OCI-LY1 (cell line): Measurements from ENCODE around the gene YPEL2.

Experiments used
- H2AFZ ChIP-seq: fragments of 200-600 bp; sonication (generic), shearing (Covaris generic); 2 replicates; pipeline ENCODE4 v1.6.0; 2014; ENCODE audit warnings: antibody characterized with exemption, mild to moderate bottlenecking, low read length
- H3F3A ChIP-seq: fragments of 200-600 bp; sonication (generic), shearing (Covaris generic); 2 replicates; pipeline ENCODE4 v1.6.0; 2014; ENCODE audit warnings: mild to moderate bottlenecking, antibody characterized with exemption, low read length, moderate library complexity; ENCODE audit not compliant: insufficient read depth
- H3K27ac ChIP-seq: fragments of 200-600 bp; sonication (generic); 2 replicates; pipeline ENCODE4 v1.5.1; 2014; ENCODE audit warnings: low read length, mixed run types, mild to moderate bottlenecking, low read depth; ENCODE audit not compliant: poor library complexity, severe bottlenecking
- H3K27me3 ChIP-seq: fragments of 200-600 bp; sonication (generic); 2 replicates; pipeline ENCODE4 v1.6.0; 2014; ENCODE audit warnings: antibody characterized with exemption, mild to moderate bottlenecking, low read length, moderate library complexity; ENCODE audit not compliant: insufficient read depth
- H3K36me3 ChIP-seq: fragments of 200-600 bp; sonication (generic); 2 replicates; pipeline ENCODE4 v1.6.1; 2014; ENCODE audit warnings: mild to moderate bottlenecking, antibody characterized with exemption, low read length, moderate library complexity, mixed read lengths; ENCODE audit not compliant: insufficient read depth
- H3K4me1 ChIP-seq: fragments of 200-600 bp; sonication (generic); 2 replicates; pipeline ENCODE4 v1.5.1; 2014; ENCODE audit warnings: mild to moderate bottlenecking, low read length, moderate library complexity; ENCODE audit not compliant: insufficient read depth, severe bottlenecking
- H3K4me2 ChIP-seq: fragments of 200-600 bp; sonication (generic), shearing (Covaris generic); 2 replicates; pipeline ENCODE4 v1.6.1; 2014; ENCODE audit warnings: low read length
- H3K4me3 ChIP-seq: fragments of 200-600 bp; sonication (generic); 2 replicates; pipeline ENCODE4 v1.5.1; 2014; ENCODE audit warnings: low read length, low read depth, mild to moderate bottlenecking, mixed read lengths; ENCODE audit not compliant: poor library complexity, severe bottlenecking
- H3K79me2 ChIP-seq: fragments of 200-600 bp; shearing (Covaris generic); 2 replicates; pipeline ENCODE4 v1.6.1; 2016; ENCODE audit warnings: mixed run types, low read length, mixed read lengths; ENCODE audit not compliant: insufficient read depth
- H3K9ac ChIP-seq: fragments of 200-600 bp; sonication (generic), shearing (Covaris generic); 2 replicates; pipeline ENCODE4 v1.6.1; 2014; ENCODE audit warnings: mild to moderate bottlenecking, low read length, mixed read lengths
- H3K9me2 ChIP-seq: fragments of 200-600 bp; sonication (generic), shearing (Covaris generic); 2 replicates; pipeline ENCODE4 v1.6.1; 2014; ENCODE audit warnings: low read depth, mild to moderate bottlenecking, low read length, mixed read lengths
- H3K9me3 ChIP-seq: fragments of 200-600 bp; shearing (Covaris generic); 2 replicates; pipeline ENCODE4 v1.6.1; 2014; ENCODE audit warnings: low read length, mixed read lengths
- H4K20me1 ChIP-seq: fragments of 200-600 bp; sonication (generic), shearing (Covaris generic); 2 replicates; pipeline ENCODE4 v1.6.0; 2016; ENCODE audit warnings: mild to moderate bottlenecking, low read length; ENCODE audit not compliant: insufficient read depth
- EZH2 ChIP-seq: fragments of 200-600 bp; sonication (generic), shearing (Covaris generic); IDR thresholded peaks from 2 replicates; pipeline ENCODE4 v1.8.0; 2017; ENCODE audit warnings: borderline replicate concordance, mixed run types, mild to moderate bottlenecking, antibody characterized with exemption, low read length, moderate library complexity, mixed read lengths
- TF ChIP-seq, protein P1 (sequence below): fragments of 200-600 bp; sonication (generic), shearing (Covaris generic); IDR thresholded peaks from 2 replicates; pipeline ENCODE4 v1.5.1; 2017; ENCODE audit warnings: mild to moderate bottlenecking, antibody characterized with exemption, low read length, moderate library complexity, mixed read lengths

Gene YPEL2

DNA sequence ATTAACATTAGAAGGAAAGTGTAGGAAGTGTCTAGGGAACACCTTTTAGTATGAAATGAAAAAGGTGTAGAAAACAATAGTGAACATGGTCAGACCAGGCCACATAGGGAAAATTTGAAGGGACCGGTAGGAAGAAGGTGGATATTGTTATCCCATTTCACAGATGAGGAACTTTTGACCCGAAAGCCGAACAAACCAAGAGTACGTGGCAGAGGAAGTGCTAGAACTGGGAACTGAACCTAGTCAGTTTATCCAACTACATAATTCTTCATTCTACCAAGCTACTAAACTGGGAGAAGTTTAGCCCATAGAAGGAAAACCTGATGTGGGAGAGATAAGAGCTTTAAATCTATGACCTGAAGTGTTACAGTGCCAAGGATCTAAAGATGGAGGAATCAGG is 43.2 kb downstream of the YPEL2 start:
- Histone ChIP-seq H2AFZ (no peak overlapping the region), H3K4me1 (peaks cover 8% of the 10 kb centered on the region), H3K36me3 (no peaks in the 10 kb centered on the region), H3F3A (no peaks in the 10 kb centered on the region), H3K9ac (no peak overlapping the region), H3K9me3 (no peaks in the 10 kb centered on the region), H3K27ac (no peak overlapping the region), H3K79me2 (no peaks in the 10 kb centered on the region), H4K20me1 (no peaks in the 10 kb centered on the region), H3K4me3 (no peak overlapping the region), H3K9me2 (no peaks in the 10 kb centered on the region), H3K27me3 (no peaks in the 10 kb centered on the region), H3K4me2 (no peak overlapping the region)
- TF ChIP-seq, protein P1, sequence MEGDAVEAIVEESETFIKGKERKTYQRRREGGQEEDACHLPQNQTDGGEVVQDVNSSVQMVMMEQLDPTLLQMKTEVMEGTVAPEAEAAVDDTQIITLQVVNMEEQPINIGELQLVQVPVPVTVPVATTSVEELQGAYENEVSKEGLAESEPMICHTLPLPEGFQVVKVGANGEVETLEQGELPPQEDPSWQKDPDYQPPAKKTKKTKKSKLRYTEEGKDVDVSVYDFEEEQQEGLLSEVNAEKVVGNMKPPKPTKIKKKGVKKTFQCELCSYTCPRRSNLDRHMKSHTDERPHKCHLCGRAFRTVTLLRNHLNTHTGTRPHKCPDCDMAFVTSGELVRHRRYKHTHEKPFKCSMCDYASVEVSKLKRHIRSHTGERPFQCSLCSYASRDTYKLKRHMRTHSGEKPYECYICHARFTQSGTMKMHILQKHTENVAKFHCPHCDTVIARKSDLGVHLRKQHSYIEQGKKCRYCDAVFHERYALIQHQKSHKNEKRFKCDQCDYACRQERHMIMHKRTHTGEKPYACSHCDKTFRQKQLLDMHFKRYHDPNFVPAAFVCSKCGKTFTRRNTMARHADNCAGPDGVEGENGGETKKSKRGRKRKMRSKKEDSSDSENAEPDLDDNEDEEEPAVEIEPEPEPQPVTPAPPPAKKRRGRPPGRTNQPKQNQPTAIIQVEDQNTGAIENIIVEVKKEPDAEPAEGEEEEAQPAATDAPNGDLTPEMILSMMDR, result no peak
- TF ChIP-seq EZH2, result no peak

- Histone ChIP-seq H3K9me3 (no peaks in the 10 kb centered on the region), H4K20me1 (no peaks in the 10 kb centered on the region), H3K79me2 (no peaks in the 10 kb centered on the region), H3K4me1 (peaks cover 8% of the 10 kb centered on the region), H3K4me3 (no peak overlapping the region), H3K4me2 (no peak overlapping the region), H2AFZ (no peak overlapping the region), H3K9me2 (no peaks in the 10 kb centered on the region), H3K27ac (no peak overlapping the region), H3K27me3 (no peaks in the 10 kb centered on the region), H3F3A (no peaks in the 10 kb centered on the region), H3K36me3 (no peaks in the 10 kb centered on the region), H3K9ac (no peak overlapping the region)
- no peak for TF ChIP-seq EZH2
- TF ChIP-seq, protein P1, result no peak
Measured at GRCh38 chr17:59375857-59376256, 44.4 kb downstream of the YPEL2 start.

DNA sequence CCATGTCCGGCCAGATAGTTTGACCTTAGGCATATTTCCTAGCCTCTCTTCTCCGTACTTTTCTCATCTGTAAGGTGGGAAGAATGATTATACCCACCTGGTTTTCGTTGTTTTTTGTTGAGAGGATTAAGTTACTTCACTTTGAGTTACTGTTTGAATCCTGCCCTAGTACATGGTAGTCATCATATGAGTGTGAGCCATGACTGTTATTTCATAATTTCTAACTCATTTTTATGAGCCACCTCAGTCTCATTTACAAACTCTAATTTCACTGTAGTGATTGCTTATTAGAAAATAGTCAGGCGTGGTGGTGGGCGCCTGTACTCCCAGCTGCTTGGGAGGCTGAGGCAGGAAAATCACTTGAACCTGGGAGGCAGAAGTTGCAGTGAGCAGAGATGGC is 45.1 kb downstream of the YPEL2 start:
- TF ChIP-seq, protein P1, result no peak
- no peak for TF ChIP-seq EZH2
- H2AFZ ChIP-seq, result no peak overlapping the region
- no peak overlapping the region for H3K4me2 ChIP-seq
- H3K9me2 ChIP-seq, result no peaks in the 10 kb centered on the region
- no peaks in the 10 kb centered on the region for H3K27me3 ChIP-seq
- no peaks in the 10 kb centered on the region for H4K20me1 ChIP-seq
- no peaks in the 10 kb centered on the region for H3K9me3 ChIP-seq
- no peak overlapping the region for H3K9ac ChIP-seq
- peaks cover 8% of the 10 kb centered on the region for H3K4me1 ChIP-seq
- H3K27ac ChIP-seq, result no peak overlapping the region
- H3F3A ChIP-seq, result no peaks in the 10 kb centered on the region
- H3K4me3 ChIP-seq, result no peak overlapping the region
- no peaks in the 10 kb centered on the region for H3K79me2 ChIP-seq
- H3K36me3 ChIP-seq, result no peaks in the 10 kb centered on the region
